ENCODE measurements around the gene EIF3CL. TPM values are rescaled to one million over a fixed set of nuclear protein-coding genes. Genes with fewer than 3 reads are reported as not detected.
A peak's percentile ranks its signal among the peaks of the same experiment; 100 is the strongest.
"Not testable (repeated sequence)": the region's sequence is repeated elsewhere in the genome, so short reads cannot be mapped to it uniquely, and the experiment has no call there.

The EIF3CL gene
- total RNA-seq, 2 donors from 2014 or later = 38.1 to 54.3 TPM

DNA sequence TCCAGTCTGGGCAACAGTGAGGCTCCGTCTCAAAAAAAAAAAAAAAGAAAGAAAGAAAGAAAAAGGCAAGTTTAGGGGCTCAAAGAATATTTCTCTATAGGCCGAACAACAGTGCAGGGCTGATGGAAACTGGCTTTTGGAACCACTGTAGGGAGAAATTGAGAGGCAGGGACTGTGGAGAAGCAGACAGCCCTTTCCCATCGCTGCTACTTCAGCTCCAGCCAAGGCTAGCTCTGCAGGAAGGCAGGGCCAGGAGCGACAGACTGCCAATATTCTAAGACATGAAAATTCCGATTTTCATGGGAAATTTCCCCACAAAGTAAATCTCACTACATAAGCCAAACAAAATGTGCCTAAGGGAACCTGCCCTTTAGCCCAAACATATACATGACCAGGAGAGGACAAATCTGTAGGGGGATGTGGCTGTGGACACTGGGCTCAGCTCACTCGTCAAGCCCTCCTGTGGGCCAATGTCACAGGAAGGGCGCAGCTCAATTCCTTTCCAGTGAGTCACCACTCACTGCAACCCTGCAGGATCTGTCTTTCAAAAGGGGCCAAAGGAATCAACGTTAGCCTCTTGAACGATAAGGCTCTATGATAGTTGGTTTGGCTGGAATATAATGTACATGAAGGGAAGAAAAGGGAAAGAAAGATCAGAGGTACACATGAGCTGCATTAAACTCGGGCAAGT is 21.3 kb downstream of the EIF3CL start:
- not testable (repeated sequence) for H3K9me3 Mint-ChIP-seq; H3K27me3 ChIP-seq (ENCODE audit: control insufficient read depth, insufficient read depth, low read length, poor library complexity, severe bottlenecking); H3K4me3 ChIP-seq (ENCODE audit: low read length); H3K36me3 Mint-ChIP-seq (ENCODE audit: low read depth); H3K9ac ChIP-seq (ENCODE audit: extremely low read depth, low read length, poor library complexity, severe bottlenecking); H3K36me3 ChIP-seq (ENCODE audit: control insufficient read depth, insufficient read depth, low read length); H3K9me3 ChIP-seq (ENCODE audit: control insufficient read depth, low read length); H3K4me1 Mint-ChIP-seq; H3K27ac Mint-ChIP-seq; H3K4me3 Mint-ChIP-seq; H3K27ac ChIP-seq (ENCODE audit: low read depth, low read length); DNase-seq; H3K27me3 Mint-ChIP-seq (ENCODE audit: insufficient read depth); H3K4me1 ChIP-seq (ENCODE audit: control insufficient read depth, insufficient read depth, low read length)
- WGBS, 2 experiments (ENCODE audit: insufficient coverage in 1 of 2, insufficient read length in 1 of 2) = no CpG with 5 or more reads among the region's 10 CpGs

DNA sequence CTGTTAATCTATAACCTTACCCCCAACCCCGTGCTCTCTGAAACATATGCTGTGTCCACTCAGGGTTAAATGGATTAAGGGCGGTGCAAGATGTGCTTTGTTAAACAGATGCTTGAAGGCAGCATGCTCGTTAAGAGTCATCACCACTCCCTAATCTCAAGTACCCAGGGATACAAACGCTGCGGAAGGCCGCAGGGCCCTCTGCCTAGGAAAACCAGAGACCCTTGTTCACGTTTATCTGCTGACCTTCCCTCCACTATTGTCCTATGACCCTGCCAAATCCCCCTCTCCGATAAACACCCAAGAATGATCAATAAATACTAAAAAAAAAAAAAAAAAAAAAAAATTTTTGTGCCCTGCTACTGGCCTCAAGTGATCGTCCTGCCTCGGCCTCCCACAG is 25.8 kb downstream of the EIF3CL start:
- not testable (repeated sequence) for H3K27ac ChIP-seq (ENCODE audit: low read depth, low read length); H3K36me3 ChIP-seq (ENCODE audit: control insufficient read depth, insufficient read depth, low read length); H3K27me3 Mint-ChIP-seq (ENCODE audit: insufficient read depth); H3K9ac ChIP-seq (ENCODE audit: extremely low read depth, low read length, poor library complexity, severe bottlenecking); DNase-seq; H3K36me3 Mint-ChIP-seq (ENCODE audit: low read depth); H3K4me1 ChIP-seq (ENCODE audit: control insufficient read depth, insufficient read depth, low read length); H3K27me3 ChIP-seq (ENCODE audit: control insufficient read depth, insufficient read depth, low read length, poor library complexity, severe bottlenecking); H3K9me3 Mint-ChIP-seq; H3K4me3 Mint-ChIP-seq; H3K9me3 ChIP-seq (ENCODE audit: control insufficient read depth, low read length); H3K4me3 ChIP-seq (ENCODE audit: low read length); H3K4me1 Mint-ChIP-seq; H3K27ac Mint-ChIP-seq
- WGBS, 2 experiments (ENCODE audit: insufficient coverage in 1 of 2, insufficient read length in 1 of 2) = no CpG with 5 or more reads among the region's 10 CpGs

DNA sequence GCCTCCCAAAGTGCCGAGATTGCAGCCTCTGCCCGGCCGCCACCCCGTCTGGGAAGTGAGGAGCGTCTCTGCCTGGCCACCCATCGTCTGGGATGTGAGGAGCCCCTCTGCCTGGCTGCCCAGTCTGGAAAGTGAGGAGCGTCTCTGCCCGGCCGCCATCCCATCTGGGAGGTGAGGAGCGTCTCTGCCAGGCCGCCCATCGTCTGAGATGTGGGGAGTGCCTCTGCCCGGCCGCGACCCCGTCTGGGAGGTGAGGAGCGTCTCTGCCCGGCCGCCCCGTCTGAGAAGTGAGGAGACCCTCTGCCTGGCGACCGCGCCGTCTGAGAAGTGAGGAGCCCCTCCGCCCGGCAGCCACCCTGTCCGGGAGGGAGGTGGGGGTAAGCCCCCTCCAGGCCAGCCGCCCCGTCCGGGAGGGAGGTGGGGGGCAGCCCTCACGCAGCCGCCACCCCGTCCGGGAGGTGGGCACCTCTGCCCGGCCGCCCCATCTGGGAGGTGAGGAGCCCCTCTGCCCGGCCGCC is 26.5 kb downstream of the EIF3CL start:
- H3K9ac ChIP-seq (ENCODE audit: extremely low read depth, low read length, poor library complexity, severe bottlenecking); H3K9me3 ChIP-seq (ENCODE audit: control insufficient read depth, low read length); H3K36me3 Mint-ChIP-seq (ENCODE audit: low read depth); H3K4me3 ChIP-seq (ENCODE audit: low read length); H3K9me3 Mint-ChIP-seq; H3K27ac ChIP-seq (ENCODE audit: low read depth, low read length); H3K27me3 Mint-ChIP-seq (ENCODE audit: insufficient read depth); H3K4me3 Mint-ChIP-seq; H3K36me3 ChIP-seq (ENCODE audit: control insufficient read depth, insufficient read depth, low read length); H3K27me3 ChIP-seq (ENCODE audit: control insufficient read depth, insufficient read depth, low read length, poor library complexity, severe bottlenecking); H3K27ac Mint-ChIP-seq; DNase-seq; H3K4me1 ChIP-seq (ENCODE audit: control insufficient read depth, insufficient read depth, low read length); H3K4me1 Mint-ChIP-seq: not testable (repeated sequence)
- WGBS, 2 experiments (ENCODE audit: insufficient coverage in 1 of 2, insufficient read length in 1 of 2) = 89% methylated on average over 6 of the region's 38 CpGs; no CpG with 5 or more reads in 1 of the 2 experiments

DNA sequence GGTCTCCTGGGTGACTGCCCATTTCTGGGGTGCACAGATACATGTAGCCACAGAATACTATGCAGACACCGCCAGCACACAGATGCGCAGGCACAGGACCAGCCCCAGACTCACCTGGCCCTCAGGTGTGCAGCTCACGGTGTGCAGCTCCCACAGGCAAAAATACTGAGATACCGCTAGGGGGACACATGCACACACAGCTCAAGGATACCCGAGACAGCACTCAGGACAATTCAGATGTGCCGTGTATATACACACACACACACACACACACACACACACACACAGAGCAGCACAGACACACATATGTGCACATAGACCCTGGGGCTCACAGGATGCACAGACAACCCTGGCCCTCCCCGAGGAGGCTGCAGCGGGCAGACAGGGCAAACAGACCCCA is 28.5 kb downstream of the EIF3CL start:
- H3K9me3 Mint-ChIP-seq; H3K9ac ChIP-seq (ENCODE audit: extremely low read depth, low read length, poor library complexity, severe bottlenecking); H3K4me3 ChIP-seq (ENCODE audit: low read length); H3K36me3 Mint-ChIP-seq (ENCODE audit: low read depth); H3K27ac Mint-ChIP-seq; H3K9me3 ChIP-seq (ENCODE audit: control insufficient read depth, low read length); H3K27me3 Mint-ChIP-seq (ENCODE audit: insufficient read depth); H3K4me1 Mint-ChIP-seq; H3K36me3 ChIP-seq (ENCODE audit: control insufficient read depth, insufficient read depth, low read length); H3K27ac ChIP-seq (ENCODE audit: low read depth, low read length); H3K4me3 Mint-ChIP-seq; DNase-seq; H3K27me3 ChIP-seq (ENCODE audit: control insufficient read depth, insufficient read depth, low read length, poor library complexity, severe bottlenecking); H3K4me1 ChIP-seq (ENCODE audit: control insufficient read depth, insufficient read depth, low read length): not testable (repeated sequence)
- no CpG with 5 or more reads among the region's 8 CpGs for WGBS, 2 experiments (ENCODE audit: insufficient coverage in 1 of 2, insufficient read length in 1 of 2)

DNA sequence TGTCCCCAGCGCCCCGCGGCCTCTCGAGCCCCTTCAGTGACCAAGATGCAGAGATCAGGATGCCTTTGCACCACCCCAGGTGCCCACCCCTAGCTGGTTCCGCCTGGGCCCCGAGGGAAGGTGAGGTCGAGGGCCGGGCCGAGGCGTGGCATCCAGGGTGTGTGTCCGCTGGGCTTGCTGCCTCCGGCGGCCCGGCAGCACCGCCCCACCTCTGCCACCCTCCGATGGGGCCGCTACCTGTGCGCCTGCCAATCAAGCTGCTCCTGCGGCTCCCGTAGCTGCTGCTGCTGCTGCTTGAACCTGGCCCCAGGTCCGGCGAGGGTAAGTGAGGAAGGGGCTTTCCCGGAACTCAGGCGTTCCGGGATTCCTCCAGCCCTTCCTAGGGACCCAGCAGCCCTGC is 29.4 kb downstream of the EIF3CL start:
- WGBS, 2 experiments (ENCODE audit: insufficient coverage in 1 of 2, insufficient read length in 1 of 2) = 0% methylated on average over 4 of the region's 25 CpGs; no CpG with 5 or more reads in 1 of the 2 experiments
- H3K4me1 Mint-ChIP-seq; DNase-seq; H3K9me3 Mint-ChIP-seq; H3K27ac ChIP-seq (ENCODE audit: low read depth, low read length); H3K36me3 ChIP-seq (ENCODE audit: control insufficient read depth, insufficient read depth, low read length); H3K27me3 ChIP-seq (ENCODE audit: control insufficient read depth, insufficient read depth, low read length, poor library complexity, severe bottlenecking); H3K4me3 ChIP-seq (ENCODE audit: low read length); H3K4me1 ChIP-seq (ENCODE audit: control insufficient read depth, insufficient read depth, low read length); H3K9me3 ChIP-seq (ENCODE audit: control insufficient read depth, low read length); H3K27ac Mint-ChIP-seq; H3K36me3 Mint-ChIP-seq (ENCODE audit: low read depth); H3K9ac ChIP-seq (ENCODE audit: extremely low read depth, low read length, poor library complexity, severe bottlenecking); H3K27me3 Mint-ChIP-seq (ENCODE audit: insufficient read depth): not testable (repeated sequence)
- H3K4me3 Mint-ChIP-seq = peak overlapping the region; percentile 35

DNA sequence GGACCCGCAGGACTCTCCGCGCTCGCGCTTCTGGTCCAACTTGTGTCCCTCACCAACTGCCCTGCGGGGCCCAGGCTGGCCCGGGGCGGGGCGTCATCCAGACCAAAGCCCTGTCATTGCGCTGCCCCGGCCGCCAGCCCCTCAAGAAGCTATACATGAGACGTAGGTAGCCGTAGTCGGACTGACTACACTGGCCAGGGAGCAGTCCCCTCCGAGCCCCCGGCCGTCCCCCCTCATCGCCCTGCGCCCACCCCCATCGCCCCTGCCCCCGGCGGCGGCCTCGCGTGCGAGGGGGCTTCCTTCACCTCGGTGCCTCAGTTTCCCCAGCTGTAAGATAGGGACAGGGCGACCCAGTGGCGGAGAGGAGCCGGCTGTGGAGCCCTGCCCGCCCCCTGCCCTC is 35.7 kb downstream of the EIF3CL start:
- not testable (repeated sequence) for H3K27ac ChIP-seq (ENCODE audit: low read depth, low read length); H3K27me3 ChIP-seq (ENCODE audit: control insufficient read depth, insufficient read depth, low read length, poor library complexity, severe bottlenecking); H3K4me1 ChIP-seq (ENCODE audit: control insufficient read depth, insufficient read depth, low read length); H3K9me3 ChIP-seq (ENCODE audit: control insufficient read depth, low read length); H3K36me3 Mint-ChIP-seq (ENCODE audit: low read depth); H3K27ac Mint-ChIP-seq; H3K36me3 ChIP-seq (ENCODE audit: control insufficient read depth, insufficient read depth, low read length); H3K9me3 Mint-ChIP-seq; H3K27me3 Mint-ChIP-seq (ENCODE audit: insufficient read depth); H3K4me3 ChIP-seq (ENCODE audit: low read length); H3K4me1 Mint-ChIP-seq; H3K9ac ChIP-seq (ENCODE audit: extremely low read depth, low read length, poor library complexity, severe bottlenecking); H3K4me3 Mint-ChIP-seq
- peak; percentile 38 for DNase-seq
- WGBS, 2 experiments (ENCODE audit: insufficient coverage in 1 of 2, insufficient read length in 1 of 2) = 75% methylated on average over 7 of the region's 32 CpGs; no CpG with 5 or more reads in 1 of the 2 experiments

Measured in endodermal cell (in vitro differentiated cells).